ENCODE results near the gene DDX21. TPM values are rescaled to one million over a fixed set of nuclear protein-coding genes. Genes with fewer than 3 reads are reported as not detected.

The DDX21 gene
- total RNA-seq, 2 experiments from 2014 or later = 120 to 121 TPM

GRCh38 chr10:69005704-69006485 is 49.9 kb downstream of the DDX21 start:
- ATAC-seq (ENCODE audit: poor library complexity) (no peak), DNase-seq (no peak)
- Histone ChIP-seq H3K27ac (ENCODE audit: low read depth in 1 of 2, low read length in 2 of 2) (no peak overlapping the region), H3K4me1 (ENCODE audit: insufficient read depth, low read length) (no peaks in the 10 kb centered on the region), H3K27me3 (ENCODE audit: control insufficient read depth in 1 of 2, insufficient read depth in 2 of 2, low read length in 2 of 2) (no peaks in the 10 kb centered on the region), H3K9me3 (ENCODE audit: control insufficient read depth in 1 of 2, insufficient read depth in 1 of 2, low read length in 2 of 2) (no peaks in the 10 kb centered on the region), H3K36me3 (ENCODE audit: insufficient read depth, low read length) (peaks cover 56% of the 10 kb centered on the region), H3K4me3 (ENCODE audit: low read length) (no peak overlapping the region)
- intact Hi-C loops (cut with DNase I, micrococcal nuclease) = loop anchor here (1.0 to 10.0 kb wide), 4 partner anchors 41 to 219 kb away; partner anchors contain the start of gene HKDC1 (in 1 of the 2)
- CTCF ChIA-PET = interaction anchor here (0.9 to 4.2 kb wide), 9 partner anchors 36 to 501 kb away, joined by 3 to 57 read pairs (median 5); partner anchors contain the start of genes DDX21, SRGN and VPS26A
- Mint-ChIP-seq H3K36me3 (ENCODE audit: low read depth) (peaks cover 53% of the 10 kb centered on the region), H3K27ac (no peak overlapping the region), H3K4me1 (ENCODE audit: low read depth) (peaks cover 5% of the 10 kb centered on the region), H3K27me3 (no peaks in the 10 kb centered on the region), H3K4me3 (no peak overlapping the region), H3K9me3 (no peaks in the 10 kb centered on the region)
- no peak for TF ChIP-seq CTCF (IDR thresholded peaks at IDR 0.05)
- POLR2A ChIA-PET = interaction anchor here (1.1 to 4.2 kb wide), 2 partner anchors 82 to 87 kb away, joined by 3 to 54 read pairs; partner anchors contain the start of gene SRGN

GRCh38 chr10:69007260-69007659 is 51.3 kb downstream of the DDX21 start:
- DNase-seq = peak in 1 of 14 experiments; percentile 7
- Mint-ChIP-seq H3K4me1 (ENCODE audit: low read depth) (peaks cover 5% of the 10 kb centered on the region), H3K4me3 (no peak overlapping the region), H3K9me3 (no peaks in the 10 kb centered on the region), H3K27ac (no peak overlapping the region), H3K27me3 (no peaks in the 10 kb centered on the region), H3K36me3 (ENCODE audit: low read depth) (peaks cover 54% of the 10 kb centered on the region)
- Histone ChIP-seq H3K36me3 (ENCODE audit: insufficient read depth, low read length) (peaks cover 56% of the 10 kb centered on the region), H3K4me3 (ENCODE audit: low read length) (no peak overlapping the region), H3K4me1 (ENCODE audit: insufficient read depth, low read length) (no peaks in the 10 kb centered on the region), H3K9me3 (ENCODE audit: control insufficient read depth in 1 of 2, insufficient read depth in 1 of 2, low read length in 2 of 2) (no peaks in the 10 kb centered on the region), H3K27ac (ENCODE audit: low read depth in 1 of 2, low read length in 2 of 2) (no peak overlapping the region), H3K27me3 (ENCODE audit: control insufficient read depth in 1 of 2, insufficient read depth in 2 of 2, low read length in 2 of 2) (no peaks in the 10 kb centered on the region)
- ChIA-PET CTCF (interaction anchor here (4.2 kb wide), 1 partner anchor 87 kb away, joined by 57 read pairs; no protein-coding TSS in a partner anchor), POLR2A (interaction anchor here (4.2 kb wide), 1 partner anchor 86 kb away, joined by 54 read pairs; no protein-coding TSS in a partner anchor)
- intact Hi-C loops (cut with DNase I, micrococcal nuclease) = loop anchor here (5.0 to 10.0 kb wide), 2 partner anchors 40 to 218 kb away; partner anchors contain the start of gene HKDC1 (in 1 of the 2)
- TF ChIP-seq CTCF (IDR thresholded peaks at IDR 0.05) = no peak
- ATAC-seq (ENCODE audit: poor library complexity) = no peak

GRCh38 chr10:69009360-69009759 is 53.4 kb downstream of the DDX21 start:
- no peak overlapping the region for H3K4me3 Mint-ChIP-seq
- no peaks in the 10 kb centered on the region for H3K4me1 ChIP-seq (ENCODE audit: insufficient read depth, low read length)
- H3K4me3 ChIP-seq (ENCODE audit: low read length) = no peak overlapping the region
- TF ChIP-seq CTCF (IDR thresholded peaks at IDR 0.05) = no peak
- intact Hi-C loops (cut with DNase I, micrococcal nuclease) = loop anchor here (5.0 to 10.0 kb wide), 2 partner anchors 38 to 215 kb away; partner anchors contain the start of gene HKDC1 (in 1 of the 2)
- H3K9me3 Mint-ChIP-seq = no peaks in the 10 kb centered on the region
- H3K27me3 ChIP-seq (ENCODE audit: control insufficient read depth in 1 of 2, insufficient read depth in 2 of 2, low read length in 2 of 2) = no peaks in the 10 kb centered on the region
- DNase-seq (no peak), ATAC-seq (ENCODE audit: poor library complexity) (no peak)
- POLR2A ChIA-PET = interaction anchor here (1.3 kb wide), 1 partner anchor 83 kb away, joined by 3 read pairs; no protein-coding TSS in a partner anchor
- H3K36me3 Mint-ChIP-seq (ENCODE audit: low read depth) = peaks cover 68% of the 10 kb centered on the region
- peaks cover 5% of the 10 kb centered on the region for H3K4me1 Mint-ChIP-seq (ENCODE audit: low read depth)
- no peak overlapping the region for H3K27ac Mint-ChIP-seq
- H3K36me3 ChIP-seq (ENCODE audit: insufficient read depth, low read length) = peaks cover 65% of the 10 kb centered on the region
- CTCF ChIA-PET = interaction anchor here (0.9 kb wide), 1 partner anchor 114 kb away, joined by 4 read pairs; no protein-coding TSS in a partner anchor
- no peak overlapping the region for H3K27ac ChIP-seq (ENCODE audit: low read depth in 1 of 2, low read length in 2 of 2)
- no peaks in the 10 kb centered on the region for H3K9me3 ChIP-seq (ENCODE audit: control insufficient read depth in 1 of 2, insufficient read depth in 1 of 2, low read length in 2 of 2)
- H3K27me3 Mint-ChIP-seq = no peaks in the 10 kb centered on the region
